Neural progenitor cell (in vitro differentiated cells): Measurements from ENCODE around the gene NAT8L. TPM values are rescaled to one million over a fixed set of nuclear protein-coding genes. Genes with fewer than 3 reads are reported as not detected.

ENCODE experiments used
- DNase-seq: peaks from one replicate; pipeline ENCODE4 v3.0.0-alpha.2; 2016; ENCODE audit warnings: low spot score
- H2AFZ ChIP-seq: fragments of 200-600 bp; sonication (generic); replicated peaks from 2 replicates; pipeline ENCODE4 v1.6.1; 2016; ENCODE audit warnings: antibody characterized with exemption
- H3F3A ChIP-seq: fragments of 200-600 bp; sonication (generic); 2 replicates; pipeline ENCODE4 v1.6.1; 2016; ENCODE audit warnings: antibody characterized with exemption, low read depth
- H3K27ac ChIP-seq: fragments of 200-600 bp; sonication (generic); 2 replicates; pipeline ENCODE4 v1.5.1; 2016; ENCODE audit warnings: mild to moderate bottlenecking
- H3K27me3 ChIP-seq: fragments of 200-600 bp; sonication (generic); 2 replicates; pipeline ENCODE4 v1.6.1; 2016; ENCODE audit warnings: mild to moderate bottlenecking, moderate library complexity
- H3K36me3 ChIP-seq: fragments of 200-600 bp; sonication (generic); 2 replicates; pipeline ENCODE4 v1.5.1; 2016
- H3K4me1 ChIP-seq: fragments of 200-600 bp; sonication (generic); 2 replicates; pipeline ENCODE4 v1.6.1; 2016; ENCODE audit warnings: mixed run types
- H3K4me2 ChIP-seq: fragments of 200-600 bp; sonication (generic); 2 replicates; pipeline ENCODE4 v1.6.1; 2016
- H3K4me3 ChIP-seq: fragments of 200-600 bp; sonication (generic); 2 replicates; pipeline ENCODE4 v1.5.1; 2016
- H3K79me2 ChIP-seq: fragments of 200-600 bp; sonication (generic); 2 replicates; pipeline ENCODE4 v1.6.1; 2016; ENCODE audit warnings: low read depth
- H3K9ac ChIP-seq: fragments of 200-600 bp; sonication (generic); 2 replicates; pipeline ENCODE4 v1.6.1; 2016
- H3K9me3 ChIP-seq: fragments of 200-600 bp; sonication (generic); 2 replicates; pipeline ENCODE4 v1.5.1; 2016; ENCODE audit warnings: low read depth
- H4K20me1 ChIP-seq: fragments of 200-600 bp; sonication (generic); 2 replicates; pipeline ENCODE4 v1.6.1; 2016; ENCODE audit warnings: low read depth
- H3K27ac Mint-ChIP-seq: 3 replicates; pipeline ENCODE4 v1.8.0; 2021; ENCODE audit warnings: mixed read lengths
- H3K27me3 Mint-ChIP-seq: 2 replicates; pipeline ENCODE4 v1.8.0; 2022; ENCODE audit warnings: low read depth, mild to moderate bottlenecking, inconsistent platforms, moderate library complexity, mixed read lengths; ENCODE audit not compliant: insufficient read depth
- H3K36me3 Mint-ChIP-seq: 3 replicates; pipeline ENCODE4 v1.8.0; 2021; ENCODE audit warnings: mixed read lengths
- H3K4me1 Mint-ChIP-seq: 3 replicates; pipeline ENCODE4 v1.8.0; 2021; ENCODE audit warnings: mixed read lengths
- H3K4me3 Mint-ChIP-seq: 3 replicates; pipeline ENCODE4 v1.8.0; 2021; ENCODE audit warnings: mild to moderate bottlenecking, moderate library complexity, mixed read lengths
- H3K9me3 Mint-ChIP-seq: 3 replicates; pipeline ENCODE4 v1.8.0; 2020; ENCODE audit warnings: mixed read lengths
- EZH2 ChIP-seq: fragments of 200-600 bp; sonication (generic); IDR thresholded peaks from 2 replicates; pipeline ENCODE4 v1.6.1; 2017; ENCODE audit warnings: antibody characterized with exemption, mild to moderate bottlenecking, moderate library complexity
- EZH2phosphoT487 ChIP-seq: fragments of 200-600 bp; sonication (generic); IDR thresholded peaks from 2 replicates; pipeline ENCODE4 v1.6.1; 2017; ENCODE audit warnings: antibody characterized with exemption
- total RNA-seq: library from RNA; depleted of rRNA; stranded (reverse); fragments of >200 nt; gene quantifications from 2 replicates; pipeline ENCODE4 v1.2.3, GENCODE V29; 2015; ENCODE audit warnings: low replicate concordance
- TF ChIP-seq, protein P1 (sequence below): fragments of 200-600 bp; sonication (generic); IDR thresholded peaks from 2 replicates; pipeline ENCODE4 v1.5.1; 2017; ENCODE audit warnings: antibody characterized with exemption, mild to moderate bottlenecking

The NAT8L gene
- total RNA-seq, 1 donor from 2014 or later = 0.62 TPM

- Mint-ChIP-seq H3K27ac (no peak overlapping the region), H3K9me3 (no peaks in the 10 kb centered on the region), H3K4me3 (peak overlapping the region; percentile 90), H3K4me1 (peaks cover 6% of the 10 kb centered on the region), H3K36me3 (peaks cover 2% of the 10 kb centered on the region), H3K27me3 (peaks cover 22% of the 10 kb centered on the region)
- H3K27me3 ChIP-seq = peaks cover 69% of the 10 kb centered on the region
- H3K4me1 ChIP-seq = peaks cover 5% of the 10 kb centered on the region
- H3K79me2 ChIP-seq = no peaks in the 10 kb centered on the region
- peak overlapping the region; percentile 86 for H3K4me2 ChIP-seq
- H3K36me3 ChIP-seq = no peaks in the 10 kb centered on the region
- no peak overlapping the region for H3K27ac ChIP-seq
- peaks cover 7% of the 10 kb centered on the region for H3F3A ChIP-seq
- TF ChIP-seq, protein P1, sequence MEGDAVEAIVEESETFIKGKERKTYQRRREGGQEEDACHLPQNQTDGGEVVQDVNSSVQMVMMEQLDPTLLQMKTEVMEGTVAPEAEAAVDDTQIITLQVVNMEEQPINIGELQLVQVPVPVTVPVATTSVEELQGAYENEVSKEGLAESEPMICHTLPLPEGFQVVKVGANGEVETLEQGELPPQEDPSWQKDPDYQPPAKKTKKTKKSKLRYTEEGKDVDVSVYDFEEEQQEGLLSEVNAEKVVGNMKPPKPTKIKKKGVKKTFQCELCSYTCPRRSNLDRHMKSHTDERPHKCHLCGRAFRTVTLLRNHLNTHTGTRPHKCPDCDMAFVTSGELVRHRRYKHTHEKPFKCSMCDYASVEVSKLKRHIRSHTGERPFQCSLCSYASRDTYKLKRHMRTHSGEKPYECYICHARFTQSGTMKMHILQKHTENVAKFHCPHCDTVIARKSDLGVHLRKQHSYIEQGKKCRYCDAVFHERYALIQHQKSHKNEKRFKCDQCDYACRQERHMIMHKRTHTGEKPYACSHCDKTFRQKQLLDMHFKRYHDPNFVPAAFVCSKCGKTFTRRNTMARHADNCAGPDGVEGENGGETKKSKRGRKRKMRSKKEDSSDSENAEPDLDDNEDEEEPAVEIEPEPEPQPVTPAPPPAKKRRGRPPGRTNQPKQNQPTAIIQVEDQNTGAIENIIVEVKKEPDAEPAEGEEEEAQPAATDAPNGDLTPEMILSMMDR = no peak
- TF ChIP-seq EZH2 (peak; percentile 43), EZH2phosphoT487 (peak; percentile 44)
- H4K20me1 ChIP-seq = peaks cover 14% of the 10 kb centered on the region
- peak; percentile 98 for DNase-seq
- no peak overlapping the region for H3K9ac ChIP-seq
- H2AFZ ChIP-seq = peak overlapping the region; percentile 7
- peak overlapping the region; percentile 83 for H3K4me3 ChIP-seq
- no peaks in the 10 kb centered on the region for H3K9me3 ChIP-seq
Measured at GRCh38 chr4:2041239-2042130, 17.6 kb upstream of the NAT8L start.

- Mint-ChIP-seq H3K9me3 (no peaks in the 10 kb centered on the region), H3K27me3 (peaks cover 22% of the 10 kb centered on the region), H3K4me1 (peaks cover 6% of the 10 kb centered on the region), H3K36me3 (peaks cover 2% of the 10 kb centered on the region), H3K4me3 (peak overlapping the region; percentile 90), H3K27ac (no peak overlapping the region)
- Histone ChIP-seq H3K9ac (no peak overlapping the region), H3K36me3 (no peaks in the 10 kb centered on the region), H3K27me3 (peaks cover 60% of the 10 kb centered on the region), H3K4me3 (peak overlapping the region; percentile 83), H3K4me2 (peak overlapping the region; percentile 86), H3K4me1 (peaks cover 5% of the 10 kb centered on the region), H3F3A (peaks cover 7% of the 10 kb centered on the region), H3K79me2 (no peaks in the 10 kb centered on the region), H3K27ac (no peak overlapping the region), H4K20me1 (peaks cover 14% of the 10 kb centered on the region), H3K9me3 (no peaks in the 10 kb centered on the region), H2AFZ (peak overlapping the region; percentile 7)
- TF ChIP-seq, protein P1 = no peak
- no peak for TF ChIP-seq EZH2phosphoT487
- no peak for TF ChIP-seq EZH2
- peak; percentile 70 for DNase-seq
Measured at GRCh38 chr4:2042204-2042946, 16.8 kb upstream of the NAT8L start.

DNA sequence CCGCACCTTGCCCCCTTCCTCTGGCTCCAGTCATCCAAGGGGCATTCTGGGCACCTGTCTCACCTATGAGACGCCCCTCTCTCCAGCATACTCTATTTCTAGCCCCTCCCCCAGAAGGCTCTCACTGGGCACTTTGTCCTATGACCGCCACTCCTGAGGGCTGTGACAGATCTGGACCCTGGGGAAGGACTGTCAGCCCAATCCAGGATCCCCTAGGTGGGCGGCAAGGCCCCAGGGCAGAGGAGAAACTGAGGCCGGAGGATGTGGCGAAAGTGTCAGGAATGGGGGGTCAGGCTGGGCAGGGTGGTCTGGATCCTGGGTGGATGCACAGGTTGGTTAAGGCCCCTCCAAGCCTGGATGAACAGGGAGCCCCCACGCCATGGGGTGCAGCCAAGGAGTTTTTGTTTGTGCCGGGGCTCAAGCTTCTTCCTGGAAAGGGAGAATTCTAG, 16.2 kb upstream of the NAT8L start:
- H3K4me3 ChIP-seq = peak overlapping the region; percentile 83
- H3K9ac ChIP-seq = no peak overlapping the region
- peaks cover 14% of the 10 kb centered on the region for H4K20me1 ChIP-seq
- H3K4me1 ChIP-seq = peaks cover 5% of the 10 kb centered on the region
- no peak overlapping the region for H3K27ac ChIP-seq
- H3K27ac Mint-ChIP-seq = no peak overlapping the region
- no peaks in the 10 kb centered on the region for H3K9me3 Mint-ChIP-seq
- peaks cover 22% of the 10 kb centered on the region for H3K27me3 Mint-ChIP-seq
- H3K4me2 ChIP-seq = peak overlapping the region; percentile 86
- no peaks in the 10 kb centered on the region for H3K79me2 ChIP-seq
- no peak for DNase-seq
- H3K4me1 Mint-ChIP-seq = peaks cover 6% of the 10 kb centered on the region
- no peaks in the 10 kb centered on the region for H3K9me3 ChIP-seq
- no peak overlapping the region for H2AFZ ChIP-seq
- peaks cover 7% of the 10 kb centered on the region for H3F3A ChIP-seq
- peaks cover 55% of the 10 kb centered on the region for H3K27me3 ChIP-seq
- H3K4me3 Mint-ChIP-seq = peak overlapping the region; percentile 90
- TF ChIP-seq EZH2 (no peak), EZH2phosphoT487 (no peak)
- TF ChIP-seq, protein P1 = no peak
- no peaks in the 10 kb centered on the region for H3K36me3 ChIP-seq
- peaks cover 2% of the 10 kb centered on the region for H3K36me3 Mint-ChIP-seq
